HepG2 (cell line): ENCODE data around the gene NME9. TPM values are rescaled to one million over a fixed set of nuclear protein-coding genes. Genes with fewer than 3 reads are reported as not detected.
A peak's percentile ranks its signal among the peaks of the same experiment; 100 is the strongest.

Experiments
- CC2D1A ChIP-seq: sonication (generic); formaldehyde crosslinking; IDR thresholded peaks from 2 replicates; pipeline ENCODE4 v1.8.1; 2023; ENCODE audit warnings: mild to moderate bottlenecking, missing genetic modification reagents
- CHD4 ChIP-seq: fragments of 200-600 bp; sonication (generic); IDR thresholded peaks from 2 replicates; pipeline ENCODE4 v1.7.0; 2017; ENCODE audit warnings: mild to moderate bottlenecking, low read length, borderline replicate concordance
- GLI4 ChIP-seq: sonication (generic); formaldehyde crosslinking; IDR thresholded peaks from 2 replicates; pipeline ENCODE4 v1.5.1; 2020; ENCODE audit warnings: missing genetic modification reagents, mild to moderate bottlenecking, moderate library complexity, borderline replicate concordance
- NFATC3 ChIP-seq: sonication (generic); formaldehyde crosslinking; IDR thresholded peaks from 2 replicates; pipeline ENCODE4 v1.5.1; 2020; ENCODE audit warnings: mild to moderate bottlenecking, missing genetic modification reagents
- NFYC ChIP-seq: IDR thresholded peaks from 2 replicates; pipeline ENCODE4 v1.6.1; 2016; ENCODE audit warnings: missing genetic modification reagents, missing compliant biosample characterization
- NR3C1 ChIP-seq: sonication (generic); formaldehyde crosslinking; IDR thresholded peaks from 2 replicates; pipeline ENCODE4 v1.4.0; 2020; ENCODE audit warnings: missing genetic modification reagents
- PHF5A ChIP-seq: IDR thresholded peaks from one replicate; pipeline ENCODE4 v1.6.1; 2018; ENCODE audit warnings: low read depth, missing genetic modification reagents; ENCODE audit not compliant: unreplicated experiment
- RCOR2 ChIP-seq: IDR thresholded peaks from 2 replicates; pipeline ENCODE4 v1.6.1; 2016; ENCODE audit warnings: missing biosample characterization, missing genetic modification reagents
- SMAD3 ChIP-seq: sonication (generic); formaldehyde crosslinking; IDR thresholded peaks from 2 replicates; pipeline ENCODE4 v1.4.0; 2020; ENCODE audit warnings: missing genetic modification reagents
- ZNF282 ChIP-seq: fragments of 450-650 bp; IDR thresholded peaks from 2 replicates; pipeline ENCODE4 v1.6.1; 2018; ENCODE audit not compliant: partially characterized antibody
- ZNF550 ChIP-seq: sonication (generic); formaldehyde crosslinking; IDR thresholded peaks from 2 replicates; pipeline ENCODE4 v1.4.0; 2020; ENCODE audit warnings: mild to moderate bottlenecking, missing genetic modification reagents, borderline replicate concordance
- ZNF670 ChIP-seq: sonication (generic); formaldehyde crosslinking; IDR thresholded peaks from 2 replicates; pipeline ENCODE4 v1.8.0; 2022; ENCODE audit warnings: mild to moderate bottlenecking, missing genetic modification reagents, borderline replicate concordance
- ZNF674 ChIP-seq: sonication (generic); formaldehyde crosslinking; IDR thresholded peaks from 2 replicates; pipeline ENCODE4 v1.5.0; 2020; ENCODE audit warnings: low read depth, mild to moderate bottlenecking, missing genetic modification reagents
- ZNF768 ChIP-seq: sonication (generic); formaldehyde crosslinking; IDR thresholded peaks from 2 replicates; pipeline ENCODE4 v1.4.0; 2020; ENCODE audit warnings: missing genetic modification reagents
- polyA plus RNA-seq, 8 experiments: library from polyadenylated mRNA; depleted of rRNA in 3 of 8; stranded (reverse) in 7 of 8; unstranded in 1 of 8; fragments of >200 nt; fragmentation: Illumina TruSeq in 4 of 8; extraction: Trizol in 4 of 8; gene quantifications; 2 replicates each; pipeline versions ENCODE4 v1.2.1 to v1.2.3, GENCODE V29; 2011 to 2016; ENCODE audit warnings: low read depth in 4 of 8, missing spikeins in 1 of 8, mixed read lengths in 1 of 8; ENCODE audit not compliant: insufficient read depth in 1 of 8
- total RNA-seq, 5 experiments: library from RNA; depleted of rRNA; stranded (reverse); fragments of >200 nt; fragmentation: Illumina TruSeq; extraction: Trizol; gene quantifications; 2 replicates each; pipeline ENCODE4 v1.2.3, GENCODE V29; 2016; ENCODE audit warnings: low read depth in 1 of 5
- TF ChIP-seq, protein P1 (sequence below): sonication (generic); formaldehyde crosslinking; IDR thresholded peaks from 2 replicates; pipeline ENCODE4 v1.4.0; 2020; ENCODE audit warnings: mild to moderate bottlenecking, missing genetic modification reagents
- TF ChIP-seq, protein P2 (sequence below), 2 experiments: fragments of 450-650 bp in 1 of 2; sonication (generic) in 1 of 2; formaldehyde crosslinking in 1 of 2; IDR thresholded peaks; 2 replicates each; pipeline versions ENCODE4 v1.6.1 to v1.8.0; 2016 to 2022; ENCODE audit warnings: antibody characterized with exemption in 1 of 2, mild to moderate bottlenecking in 1 of 2, missing genetic modification reagents in 1 of 2

NME9 gene
- total and polyA plus RNA-seq, 2 of the 13 experiments (the other 11 are each of a cell fraction or from before 2014, with no cell fraction given): not detected

DNA sequence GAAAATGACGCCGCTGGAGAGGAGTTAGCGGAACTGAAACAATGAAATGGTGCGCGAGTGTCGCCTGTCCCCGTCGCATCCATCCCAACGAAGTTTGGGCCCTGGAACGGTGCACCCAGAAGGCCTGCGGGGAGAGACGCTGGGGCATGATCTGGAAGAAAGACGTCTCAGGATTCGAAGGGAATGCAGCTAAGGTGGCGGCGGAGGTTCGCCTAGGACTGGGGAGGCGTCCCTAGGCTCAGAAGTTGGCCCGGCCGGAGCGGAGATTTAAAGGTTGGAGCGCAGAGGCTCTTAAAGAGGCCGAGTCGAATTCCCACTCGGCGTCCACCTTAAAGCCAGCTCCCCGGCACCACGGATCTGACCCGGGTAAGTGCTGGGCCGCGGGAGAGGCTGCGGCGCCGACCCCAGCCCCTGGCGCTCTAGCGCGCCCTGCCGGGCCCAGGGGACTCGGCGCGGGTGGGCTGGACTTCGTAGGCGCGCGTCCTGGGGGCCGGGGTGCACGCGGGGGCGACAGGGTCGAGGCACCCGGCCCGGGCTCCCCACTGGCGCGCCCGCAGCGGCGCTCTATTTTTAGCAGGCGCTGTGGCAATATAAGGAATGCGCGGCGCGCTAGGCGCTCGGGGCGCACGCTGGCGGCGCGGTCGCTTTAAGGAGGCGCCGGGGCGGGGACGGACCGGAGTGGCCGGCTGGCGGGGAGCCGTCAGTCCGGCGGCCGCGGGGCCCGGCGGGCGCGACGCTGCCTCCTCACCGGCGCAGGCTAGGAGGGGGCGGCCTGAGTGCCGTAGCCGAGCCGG, 18.5 kb upstream of the NME9 start, which contains the start of gene MRAS (continued):
- TF ChIP-seq, protein P1, sequence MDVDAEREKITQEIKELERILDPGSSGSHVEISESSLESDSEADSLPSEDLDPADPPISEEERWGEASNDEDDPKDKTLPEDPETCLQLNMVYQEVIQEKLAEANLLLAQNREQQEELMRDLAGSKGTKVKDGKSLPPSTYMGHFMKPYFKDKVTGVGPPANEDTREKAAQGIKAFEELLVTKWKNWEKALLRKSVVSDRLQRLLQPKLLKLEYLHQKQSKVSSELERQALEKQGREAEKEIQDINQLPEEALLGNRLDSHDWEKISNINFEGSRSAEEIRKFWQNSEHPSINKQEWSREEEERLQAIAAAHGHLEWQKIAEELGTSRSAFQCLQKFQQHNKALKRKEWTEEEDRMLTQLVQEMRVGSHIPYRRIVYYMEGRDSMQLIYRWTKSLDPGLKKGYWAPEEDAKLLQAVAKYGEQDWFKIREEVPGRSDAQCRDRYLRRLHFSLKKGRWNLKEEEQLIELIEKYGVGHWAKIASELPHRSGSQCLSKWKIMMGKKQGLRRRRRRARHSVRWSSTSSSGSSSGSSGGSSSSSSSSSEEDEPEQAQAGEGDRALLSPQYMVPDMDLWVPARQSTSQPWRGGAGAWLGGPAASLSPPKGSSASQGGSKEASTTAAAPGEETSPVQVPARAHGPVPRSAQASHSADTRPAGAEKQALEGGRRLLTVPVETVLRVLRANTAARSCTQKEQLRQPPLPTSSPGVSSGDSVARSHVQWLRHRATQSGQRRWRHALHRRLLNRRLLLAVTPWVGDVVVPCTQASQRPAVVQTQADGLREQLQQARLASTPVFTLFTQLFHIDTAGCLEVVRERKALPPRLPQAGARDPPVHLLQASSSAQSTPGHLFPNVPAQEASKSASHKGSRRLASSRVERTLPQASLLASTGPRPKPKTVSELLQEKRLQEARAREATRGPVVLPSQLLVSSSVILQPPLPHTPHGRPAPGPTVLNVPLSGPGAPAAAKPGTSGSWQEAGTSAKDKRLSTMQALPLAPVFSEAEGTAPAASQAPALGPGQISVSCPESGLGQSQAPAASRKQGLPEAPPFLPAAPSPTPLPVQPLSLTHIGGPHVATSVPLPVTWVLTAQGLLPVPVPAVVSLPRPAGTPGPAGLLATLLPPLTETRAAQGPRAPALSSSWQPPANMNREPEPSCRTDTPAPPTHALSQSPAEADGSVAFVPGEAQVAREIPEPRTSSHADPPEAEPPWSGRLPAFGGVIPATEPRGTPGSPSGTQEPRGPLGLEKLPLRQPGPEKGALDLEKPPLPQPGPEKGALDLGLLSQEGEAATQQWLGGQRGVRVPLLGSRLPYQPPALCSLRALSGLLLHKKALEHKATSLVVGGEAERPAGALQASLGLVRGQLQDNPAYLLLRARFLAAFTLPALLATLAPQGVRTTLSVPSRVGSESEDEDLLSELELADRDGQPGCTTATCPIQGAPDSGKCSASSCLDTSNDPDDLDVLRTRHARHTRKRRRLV: no peak
- TF ChIP-seq ZNF768 (CRISPR knock-in tag) (peak; percentile 33; the same call in 1 of the 2 replicates), PHF5A (CRISPR knock-in tag) (no peak), NFYC (CRISPR knock-in tag) (no peak), NFATC3 (CRISPR knock-in tag) (no peak), CC2D1A (no peak), RCOR2 (no peak), CHD4 (no peak), ZNF674 (CRISPR knock-in tag) (no peak), NR3C1 (CRISPR knock-in tag) (no peak), ZNF670 (CRISPR knock-in tag) (no peak), GLI4 (no peak), ZNF550 (no peak), ZNF282 (no peak), SMAD3 (CRISPR knock-in tag) (no peak)
- TF ChIP-seq, protein P2, sequence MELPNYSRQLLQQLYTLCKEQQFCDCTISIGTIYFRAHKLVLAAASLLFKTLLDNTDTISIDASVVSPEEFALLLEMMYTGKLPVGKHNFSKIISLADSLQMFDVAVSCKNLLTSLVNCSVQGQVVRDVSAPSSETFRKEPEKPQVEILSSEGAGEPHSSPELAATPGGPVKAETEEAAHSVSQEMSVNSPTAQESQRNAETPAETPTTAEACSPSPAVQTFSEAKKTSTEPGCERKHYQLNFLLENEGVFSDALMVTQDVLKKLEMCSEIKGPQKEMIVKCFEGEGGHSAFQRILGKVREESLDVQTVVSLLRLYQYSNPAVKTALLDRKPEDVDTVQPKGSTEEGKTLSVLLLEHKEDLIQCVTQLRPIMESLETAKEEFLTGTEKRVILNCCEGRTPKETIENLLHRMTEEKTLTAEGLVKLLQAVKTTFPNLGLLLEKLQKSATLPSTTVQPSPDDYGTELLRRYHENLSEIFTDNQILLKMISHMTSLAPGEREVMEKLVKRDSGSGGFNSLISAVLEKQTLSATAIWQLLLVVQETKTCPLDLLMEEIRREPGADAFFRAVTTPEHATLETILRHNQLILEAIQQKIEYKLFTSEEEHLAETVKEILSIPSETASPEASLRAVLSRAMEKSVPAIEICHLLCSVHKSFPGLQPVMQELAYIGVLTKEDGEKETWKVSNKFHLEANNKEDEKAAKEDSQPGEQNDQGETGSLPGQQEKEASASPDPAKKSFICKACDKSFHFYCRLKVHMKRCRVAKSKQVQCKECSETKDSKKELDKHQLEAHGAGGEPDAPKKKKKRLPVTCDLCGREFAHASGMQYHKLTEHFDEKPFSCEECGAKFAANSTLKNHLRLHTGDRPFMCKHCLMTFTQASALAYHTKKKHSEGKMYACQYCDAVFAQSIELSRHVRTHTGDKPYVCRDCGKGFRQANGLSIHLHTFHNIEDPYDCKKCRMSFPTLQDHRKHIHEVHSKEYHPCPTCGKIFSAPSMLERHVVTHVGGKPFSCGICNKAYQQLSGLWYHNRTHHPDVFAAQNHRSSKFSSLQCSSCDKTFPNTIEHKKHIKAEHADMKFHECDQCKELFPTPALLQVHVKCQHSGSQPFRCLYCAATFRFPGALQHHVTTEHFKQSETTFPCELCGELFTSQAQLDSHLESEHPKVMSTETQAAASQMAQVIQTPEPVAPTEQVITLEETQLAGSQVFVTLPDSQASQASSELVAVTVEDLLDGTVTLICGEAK (IDR thresholded peaks at IDR 0.05): no peak
- TF ChIP-seq, protein P2 (CRISPR knock-in tag; IDR thresholded peaks at IDR 0.05): no peak
